Astrocyte (in vitro differentiated cells and primary cell): ENCODE data around the gene HSD17B14.

Experiments
- CTCF ChIP-seq: IDR thresholded peaks from 2 replicates; pipeline ENCODE4 v1.5.1; 2011; ENCODE audit warnings: low read depth, mild to moderate bottlenecking, inconsistent platforms, low read length, moderate library complexity; ENCODE audit not compliant: insufficient read depth
- EZH2 ChIP-seq: IDR thresholded peaks from 2 replicates; pipeline ENCODE4 v1.6.1; 2012; ENCODE audit warnings: mild to moderate bottlenecking, low read length, inconsistent platforms; ENCODE audit not compliant: insufficient read depth

- TF ChIP-seq CTCF (no peak), EZH2 (no peak)
These were observed 28.5 kb downstream of the HSD17B14 start for GRCh38 chr19:48807590-48808308.
